HepG2 (cell line): ENCODE measurements around the gene RNF183. TPM values are rescaled to one million over a fixed set of nuclear protein-coding genes. Genes with fewer than 3 reads are reported as not detected.

Experiments used
- DMAP1 ChIP-seq: IDR thresholded peaks from 2 replicates; pipeline ENCODE4 v1.6.1; 2016
- HNRNPL ChIP-seq: fragments of 200-400 bp; formaldehyde crosslinking; IDR thresholded peaks from 2 replicates; pipeline ENCODE4 v1.6.1; 2017; ENCODE audit warnings: mild to moderate bottlenecking, low read depth, low read length
- SMYD3 ChIP-seq: sonication (generic); formaldehyde crosslinking; IDR thresholded peaks from 2 replicates; pipeline ENCODE4 v1.8.1; 2023; ENCODE audit warnings: mild to moderate bottlenecking, missing genetic modification reagents
- ZFP36L2 ChIP-seq: sonication (generic); formaldehyde crosslinking; IDR thresholded peaks from 2 replicates; pipeline ENCODE4 v1.4.0; 2020; ENCODE audit warnings: missing genetic modification reagents
- polyA plus RNA-seq, 8 experiments: library from polyadenylated mRNA; depleted of rRNA in 3 of 8; stranded (reverse) in 7 of 8; unstranded in 1 of 8; fragments of >200 nt; fragmentation: Illumina TruSeq in 4 of 8; extraction: Trizol in 4 of 8; gene quantifications; 2 replicates each; pipeline versions ENCODE4 v1.2.1 to v1.2.3, GENCODE V29; 2011 to 2016; ENCODE audit warnings: low read depth in 4 of 8, missing spikeins in 1 of 8, mixed read lengths in 1 of 8; ENCODE audit not compliant: insufficient read depth in 1 of 8
- total RNA-seq, 5 experiments: library from RNA; depleted of rRNA; stranded (reverse); fragments of >200 nt; fragmentation: Illumina TruSeq; extraction: Trizol; gene quantifications; 2 replicates each; pipeline ENCODE4 v1.2.3, GENCODE V29; 2016; ENCODE audit warnings: low read depth in 1 of 5
- TF ChIP-seq, protein P1 (sequence below): IDR thresholded peaks from 2 replicates; pipeline ENCODE4 v1.6.1; 2016; ENCODE audit warnings: missing compliant biosample characterization, missing genetic modification reagents, borderline replicate concordance
- TF ChIP-seq, protein P2 (sequence below): sonication (generic); formaldehyde crosslinking; IDR thresholded peaks from 2 replicates; pipeline ENCODE4 v1.9.0; 2021; ENCODE audit warnings: mild to moderate bottlenecking, missing genetic modification reagents
- TF ChIP-seq, protein P3 (sequence below): conservative IDR thresholded peaks from 2 replicates; pipeline ENCODE4 v1.6.1; 2018; ENCODE audit warnings: missing genetic modification reagents
- TF ChIP-seq, protein P4 (sequence below): sonication (generic); formaldehyde crosslinking; IDR thresholded peaks from 2 replicates; pipeline ENCODE4 v1.5.0; 2020; ENCODE audit warnings: mild to moderate bottlenecking, missing genetic modification reagents
- TF ChIP-seq, protein P5 (sequence below): IDR thresholded peaks from 2 replicates; pipeline ENCODE4 v1.6.1; 2016; ENCODE audit warnings: missing genetic modification reagents, missing compliant biosample characterization

RNF183 gene
- total and polyA plus RNA-seq, 2 of the 13 experiments (the other 11 are each of a cell fraction or from before 2014, with no cell fraction given), result 0.13 to 6.5 TPM

DNA sequence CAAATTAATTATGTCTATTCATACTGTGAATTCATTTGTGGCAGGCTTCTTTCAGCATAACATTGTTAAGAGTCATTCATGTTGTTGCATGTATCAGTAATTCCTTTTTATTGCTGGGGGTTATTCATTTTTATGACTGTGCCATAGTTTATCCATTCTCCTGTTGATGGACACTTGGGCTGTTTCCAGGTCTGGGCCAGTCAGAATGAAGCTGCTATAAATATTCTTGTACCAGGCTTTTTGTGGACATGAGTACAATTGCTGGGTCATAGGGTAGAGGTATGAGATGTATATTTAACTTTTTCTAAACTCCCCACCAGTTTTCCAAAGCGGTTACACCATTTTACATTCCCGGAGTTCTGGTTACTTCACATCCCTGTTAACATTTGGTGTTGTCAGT lies 14.1 kb downstream of the RNF183 start (continued):
- TF ChIP-seq, protein P1, sequence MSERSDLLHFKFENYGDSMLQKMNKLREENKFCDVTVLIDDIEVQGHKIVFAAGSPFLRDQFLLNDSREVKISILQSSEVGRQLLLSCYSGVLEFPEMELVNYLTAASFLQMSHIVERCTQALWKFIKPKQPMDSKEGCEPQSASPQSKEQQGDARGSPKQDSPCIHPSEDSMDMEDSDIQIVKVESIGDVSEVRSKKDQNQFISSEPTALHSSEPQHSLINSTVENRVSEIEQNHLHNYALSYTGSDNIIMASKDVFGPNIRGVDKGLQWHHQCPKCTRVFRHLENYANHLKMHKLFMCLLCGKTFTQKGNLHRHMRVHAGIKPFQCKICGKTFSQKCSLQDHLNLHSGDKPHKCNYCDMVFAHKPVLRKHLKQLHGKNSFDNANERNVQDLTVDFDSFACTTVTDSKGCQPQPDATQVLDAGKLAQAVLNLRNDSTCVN (CRISPR knock-in tag), result no peak
- no peak for TF ChIP-seq HNRNPL
- TF ChIP-seq, protein P2, sequence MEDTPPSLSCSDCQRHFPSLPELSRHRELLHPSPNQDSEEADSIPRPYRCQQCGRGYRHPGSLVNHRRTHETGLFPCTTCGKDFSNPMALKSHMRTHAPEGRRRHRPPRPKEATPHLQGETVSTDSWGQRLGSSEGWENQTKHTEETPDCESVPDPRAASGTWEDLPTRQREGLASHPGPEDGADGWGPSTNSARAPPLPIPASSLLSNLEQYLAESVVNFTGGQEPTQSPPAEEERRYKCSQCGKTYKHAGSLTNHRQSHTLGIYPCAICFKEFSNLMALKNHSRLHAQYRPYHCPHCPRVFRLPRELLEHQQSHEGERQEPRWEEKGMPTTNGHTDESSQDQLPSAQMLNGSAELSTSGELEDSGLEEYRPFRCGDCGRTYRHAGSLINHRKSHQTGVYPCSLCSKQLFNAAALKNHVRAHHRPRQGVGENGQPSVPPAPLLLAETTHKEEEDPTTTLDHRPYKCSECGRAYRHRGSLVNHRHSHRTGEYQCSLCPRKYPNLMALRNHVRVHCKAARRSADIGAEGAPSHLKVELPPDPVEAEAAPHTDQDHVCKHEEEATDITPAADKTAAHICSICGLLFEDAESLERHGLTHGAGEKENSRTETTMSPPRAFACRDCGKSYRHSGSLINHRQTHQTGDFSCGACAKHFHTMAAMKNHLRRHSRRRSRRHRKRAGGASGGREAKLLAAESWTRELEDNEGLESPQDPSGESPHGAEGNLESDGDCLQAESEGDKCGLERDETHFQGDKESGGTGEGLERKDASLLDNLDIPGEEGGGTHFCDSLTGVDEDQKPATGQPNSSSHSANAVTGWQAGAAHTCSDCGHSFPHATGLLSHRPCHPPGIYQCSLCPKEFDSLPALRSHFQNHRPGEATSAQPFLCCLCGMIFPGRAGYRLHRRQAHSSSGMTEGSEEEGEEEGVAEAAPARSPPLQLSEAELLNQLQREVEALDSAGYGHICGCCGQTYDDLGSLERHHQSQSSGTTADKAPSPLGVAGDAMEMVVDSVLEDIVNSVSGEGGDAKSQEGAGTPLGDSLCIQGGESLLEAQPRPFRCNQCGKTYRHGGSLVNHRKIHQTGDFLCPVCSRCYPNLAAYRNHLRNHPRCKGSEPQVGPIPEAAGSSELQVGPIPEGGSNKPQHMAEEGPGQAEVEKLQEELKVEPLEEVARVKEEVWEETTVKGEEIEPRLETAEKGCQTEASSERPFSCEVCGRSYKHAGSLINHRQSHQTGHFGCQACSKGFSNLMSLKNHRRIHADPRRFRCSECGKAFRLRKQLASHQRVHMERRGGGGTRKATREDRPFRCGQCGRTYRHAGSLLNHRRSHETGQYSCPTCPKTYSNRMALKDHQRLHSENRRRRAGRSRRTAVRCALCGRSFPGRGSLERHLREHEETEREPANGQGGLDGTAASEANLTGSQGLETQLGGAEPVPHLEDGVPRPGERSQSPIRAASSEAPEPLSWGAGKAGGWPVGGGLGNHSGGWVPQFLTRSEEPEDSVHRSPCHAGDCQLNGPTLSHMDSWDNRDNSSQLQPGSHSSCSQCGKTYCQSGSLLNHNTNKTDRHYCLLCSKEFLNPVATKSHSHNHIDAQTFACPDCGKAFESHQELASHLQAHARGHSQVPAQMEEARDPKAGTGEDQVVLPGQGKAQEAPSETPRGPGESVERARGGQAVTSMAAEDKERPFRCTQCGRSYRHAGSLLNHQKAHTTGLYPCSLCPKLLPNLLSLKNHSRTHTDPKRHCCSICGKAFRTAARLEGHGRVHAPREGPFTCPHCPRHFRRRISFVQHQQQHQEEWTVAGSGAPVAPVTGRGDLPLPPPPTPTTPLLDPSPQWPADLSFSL (CRISPR knock-in tag), result no peak
- TF ChIP-seq, protein P3, sequence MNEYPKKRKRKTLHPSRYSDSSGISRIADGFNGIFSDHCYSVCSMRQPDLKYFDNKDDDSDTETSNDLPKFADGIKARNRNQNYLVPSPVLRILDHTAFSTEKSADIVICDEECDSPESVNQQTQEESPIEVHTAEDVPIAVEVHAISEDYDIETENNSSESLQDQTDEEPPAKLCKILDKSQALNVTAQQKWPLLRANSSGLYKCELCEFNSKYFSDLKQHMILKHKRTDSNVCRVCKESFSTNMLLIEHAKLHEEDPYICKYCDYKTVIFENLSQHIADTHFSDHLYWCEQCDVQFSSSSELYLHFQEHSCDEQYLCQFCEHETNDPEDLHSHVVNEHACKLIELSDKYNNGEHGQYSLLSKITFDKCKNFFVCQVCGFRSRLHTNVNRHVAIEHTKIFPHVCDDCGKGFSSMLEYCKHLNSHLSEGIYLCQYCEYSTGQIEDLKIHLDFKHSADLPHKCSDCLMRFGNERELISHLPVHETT (CRISPR knock-in tag), result no peak
- TF ChIP-seq, protein P4, sequence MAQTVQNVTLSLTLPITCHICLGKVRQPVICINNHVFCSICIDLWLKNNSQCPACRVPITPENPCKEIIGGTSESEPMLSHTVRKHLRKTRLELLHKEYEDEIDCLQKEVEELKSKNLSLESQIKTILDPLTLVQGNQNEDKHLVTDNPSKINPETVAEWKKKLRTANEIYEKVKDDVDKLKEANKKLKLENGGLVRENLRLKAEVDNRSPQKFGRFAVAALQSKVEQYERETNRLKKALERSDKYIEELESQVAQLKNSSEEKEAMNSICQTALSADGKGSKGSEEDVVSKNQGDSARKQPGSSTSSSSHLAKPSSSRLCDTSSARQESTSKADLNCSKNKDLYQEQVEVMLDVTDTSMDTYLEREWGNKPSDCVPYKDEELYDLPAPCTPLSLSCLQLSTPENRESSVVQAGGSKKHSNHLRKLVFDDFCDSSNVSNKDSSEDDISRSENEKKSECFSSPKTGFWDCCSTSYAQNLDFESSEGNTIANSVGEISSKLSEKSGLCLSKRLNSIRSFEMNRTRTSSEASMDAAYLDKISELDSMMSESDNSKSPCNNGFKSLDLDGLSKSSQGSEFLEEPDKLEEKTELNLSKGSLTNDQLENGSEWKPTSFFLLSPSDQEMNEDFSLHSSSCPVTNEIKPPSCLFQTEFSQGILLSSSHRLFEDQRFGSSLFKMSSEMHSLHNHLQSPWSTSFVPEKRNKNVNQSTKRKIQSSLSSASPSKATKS (CRISPR knock-in tag), result no peak
- TF ChIP-seq, protein P5, sequence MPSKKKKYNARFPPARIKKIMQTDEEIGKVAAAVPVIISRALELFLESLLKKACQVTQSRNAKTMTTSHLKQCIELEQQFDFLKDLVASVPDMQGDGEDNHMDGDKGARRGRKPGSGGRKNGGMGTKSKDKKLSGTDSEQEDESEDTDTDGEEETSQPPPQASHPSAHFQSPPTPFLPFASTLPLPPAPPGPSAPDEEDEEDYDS (CRISPR knock-in tag), result no peak
- no peak for TF ChIP-seq DMAP1
- TF ChIP-seq SMYD3 (CRISPR knock-in tag), result no peak
- TF ChIP-seq ZFP36L2 (CRISPR knock-in tag), result no peak
